T-helper 1 cell treated with Interleukin-12 subunit alpha and Interleukin-12 subunit beta and Interleukin-4 antibody, amounts not matched to agents 30 ng/mL and 1 ng/mL, for 36 hours (primary cell): ENCODE measurements around the gene DENND6B. TPM values are rescaled to one million over a fixed set of nuclear protein-coding genes. Genes with fewer than 3 reads are reported as not detected.

ENCODE experiments used
- intact Hi-C: fragments of 100-400 bp; cut with micrococcal nuclease; formaldehyde crosslinking; loops from one replicate; pipeline ENCODE4 v1.15.1; 2024
- total RNA-seq: library from RNA; stranded (reverse); gene quantifications from 2 replicates; pipeline ENCODE4 v1.2.3, GENCODE V29; 2022

DENND6B gene
- total RNA-seq, 1 donor from 2014 or later = 2.9 TPM

DNA sequence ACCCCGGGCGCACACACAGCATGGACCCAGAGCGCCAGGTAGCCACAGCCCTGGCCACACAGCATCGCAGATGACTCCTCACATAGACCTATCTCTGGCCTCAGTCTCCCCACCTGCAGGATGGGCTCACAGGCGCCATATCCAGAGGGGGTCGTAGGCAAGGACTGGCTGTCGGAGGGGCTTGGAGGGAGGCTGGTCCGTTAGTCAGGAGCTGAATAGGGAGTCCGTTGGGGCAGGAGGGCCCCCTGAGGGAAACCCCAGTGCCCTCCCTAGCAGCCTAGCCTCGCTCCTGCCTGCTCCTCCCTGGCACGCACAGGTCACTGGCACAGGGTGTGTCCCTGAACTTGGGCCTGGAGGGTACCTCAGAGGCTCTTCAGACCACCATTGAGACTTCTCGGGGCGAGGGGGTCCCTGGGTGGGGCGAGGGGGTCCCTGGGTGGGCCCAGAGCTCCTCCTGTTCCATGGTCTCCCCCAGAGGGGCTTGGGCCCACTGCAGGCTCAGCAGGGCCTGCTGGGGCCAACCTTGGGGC lies 21.4 kb downstream of the DENND6B start:
- intact Hi-C loops = loop anchor here (5.0 kb wide), 1 partner anchor 33 kb away; the partner anchor contains the start of gene MAPK11

DNA sequence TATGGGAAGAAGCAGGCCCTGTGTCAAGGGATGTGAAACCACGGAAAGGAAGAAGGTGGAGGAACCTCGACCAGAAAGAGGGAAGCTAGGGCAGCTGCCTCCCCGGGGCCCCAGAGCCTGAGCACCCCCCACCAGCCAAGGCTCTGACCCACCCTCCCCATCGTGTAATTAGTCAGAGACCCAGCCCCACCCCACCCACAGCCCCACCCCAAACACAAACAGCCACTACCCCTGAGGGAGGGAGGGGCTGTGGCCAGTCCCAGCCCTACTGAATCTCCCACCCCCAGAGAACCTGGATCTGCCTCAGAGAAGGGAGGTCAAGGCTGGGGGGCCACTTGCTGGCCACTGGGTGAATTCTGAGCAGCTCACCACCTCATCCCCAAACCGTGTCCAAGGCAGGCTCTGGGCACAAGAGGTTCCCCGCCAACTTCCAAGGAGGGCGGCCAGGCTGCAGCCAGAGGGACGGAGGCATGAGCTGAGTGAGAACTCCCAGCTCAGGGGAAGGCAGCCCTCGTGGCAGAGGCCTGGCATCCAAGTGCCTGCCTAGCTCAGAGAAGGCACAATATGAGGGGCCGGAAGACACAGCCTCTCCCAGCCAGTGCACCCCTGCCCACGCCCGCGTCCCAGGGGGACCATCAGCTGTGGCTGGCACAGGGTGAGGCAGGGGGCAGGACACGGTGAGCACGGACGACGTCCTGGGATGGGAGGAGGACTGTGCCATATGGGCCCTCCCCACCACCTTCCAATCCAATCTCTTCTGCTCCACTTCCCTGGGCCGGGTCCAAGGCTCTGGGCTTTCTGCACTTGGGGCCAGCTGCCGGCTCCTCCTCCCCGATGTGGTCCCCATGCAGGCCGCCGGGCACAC lies 22.1 kb downstream of the DENND6B start:
- intact Hi-C loops = loop anchor here (5.0 kb wide), 1 partner anchor 32 kb away; the partner anchor contains the start of gene MAPK11

DNA sequence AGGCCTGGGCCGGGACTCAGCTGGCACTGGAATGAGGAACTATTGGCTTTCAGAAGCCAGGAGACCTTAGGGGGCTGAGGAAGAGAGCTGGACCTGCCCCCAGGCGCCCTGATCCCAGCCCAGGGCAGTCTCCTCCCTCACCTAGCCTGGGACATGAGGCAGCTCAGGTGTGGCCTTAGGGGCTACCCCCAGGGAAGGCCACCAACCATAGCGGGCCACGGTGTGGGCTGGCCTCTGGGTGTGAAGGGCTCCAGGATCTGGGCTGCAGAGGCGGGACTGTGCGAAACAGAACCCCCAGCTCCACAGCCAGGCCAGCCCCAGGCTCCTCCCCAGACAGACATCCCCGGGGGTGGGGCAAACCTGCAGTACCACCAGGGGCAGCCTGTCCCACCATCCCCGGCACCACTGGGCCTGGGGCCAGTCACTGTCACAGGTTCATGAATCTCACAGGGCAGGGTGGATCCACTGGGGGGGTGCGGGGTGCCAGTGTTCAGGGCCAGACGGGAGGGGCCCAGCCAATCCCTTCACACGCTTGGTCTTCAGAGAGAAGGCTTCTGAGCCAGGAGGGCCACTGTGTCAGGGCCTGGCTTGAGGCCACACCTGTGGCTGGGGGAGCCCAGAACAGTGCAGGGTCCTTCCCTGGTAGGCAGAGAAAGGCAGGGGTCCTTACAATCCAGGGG lies 22.8 kb downstream of the DENND6B start:
- intact Hi-C loops = no loop called here

DNA sequence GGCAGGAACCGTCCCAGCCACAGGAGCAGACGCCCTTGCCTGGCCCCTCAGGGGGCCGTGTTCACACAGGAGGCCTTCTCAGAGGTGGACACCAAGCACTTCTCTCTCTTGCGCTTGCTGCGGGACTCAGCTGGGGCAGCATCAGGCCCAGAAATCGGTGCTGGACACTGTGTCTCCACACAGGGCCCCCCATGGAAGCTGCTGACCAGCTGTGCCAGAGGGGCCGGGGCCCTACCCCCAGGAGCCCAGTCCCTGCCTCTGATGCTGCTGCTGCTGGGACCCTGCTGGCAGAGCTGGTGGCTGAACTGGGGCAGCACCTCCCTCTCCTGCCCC lies 23.3 kb downstream of the DENND6B start:
- intact Hi-C loops = no loop called here

DNA sequence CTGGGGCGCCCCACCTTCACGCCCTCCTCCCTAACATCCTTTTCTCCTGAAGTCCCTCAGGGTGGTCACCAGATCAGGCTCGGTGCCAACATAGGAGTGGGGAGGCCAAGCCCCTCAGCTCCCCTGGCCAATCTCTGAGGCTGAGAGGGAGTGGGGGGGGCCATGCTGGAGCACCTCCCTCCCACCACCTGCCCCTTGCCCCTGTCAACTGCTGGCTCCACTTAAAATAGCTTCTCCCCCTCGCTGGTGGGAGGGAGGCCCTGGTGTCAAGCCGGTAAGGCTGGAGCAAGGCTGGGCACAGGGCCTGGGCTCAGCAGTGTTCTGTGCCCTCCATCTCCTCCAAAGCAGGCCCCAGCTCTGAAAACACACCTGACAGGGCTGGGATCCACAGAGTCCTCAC lies 24.2 kb downstream of the DENND6B start:
- intact Hi-C loops = no loop called here

DNA sequence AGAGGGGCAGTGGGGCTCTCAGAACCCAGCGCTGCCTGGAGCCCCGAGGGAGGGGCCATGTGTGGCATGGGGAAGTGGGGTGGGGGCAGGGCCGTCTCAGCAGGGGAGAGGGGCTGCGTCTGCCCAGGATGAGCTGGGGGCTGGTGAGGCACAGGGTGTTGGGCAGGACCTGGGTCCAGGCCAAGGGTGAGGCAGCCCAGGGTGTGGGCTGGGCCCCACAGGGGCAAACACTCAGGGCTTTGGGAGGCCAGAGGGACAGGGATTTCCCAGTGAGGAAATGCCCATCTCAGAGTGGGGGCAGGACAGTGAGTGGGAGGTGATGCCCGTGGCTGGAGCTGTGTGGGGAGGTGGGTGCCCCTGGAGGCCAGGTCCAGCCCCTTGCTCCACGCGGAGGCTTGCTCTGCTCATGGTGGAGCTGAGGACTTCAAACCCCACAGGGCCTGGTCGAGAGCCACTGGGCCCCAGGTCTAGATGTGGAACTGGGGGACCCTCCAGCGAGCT lies 24.7 kb downstream of the DENND6B start:
- intact Hi-C loops = no loop called here

DNA sequence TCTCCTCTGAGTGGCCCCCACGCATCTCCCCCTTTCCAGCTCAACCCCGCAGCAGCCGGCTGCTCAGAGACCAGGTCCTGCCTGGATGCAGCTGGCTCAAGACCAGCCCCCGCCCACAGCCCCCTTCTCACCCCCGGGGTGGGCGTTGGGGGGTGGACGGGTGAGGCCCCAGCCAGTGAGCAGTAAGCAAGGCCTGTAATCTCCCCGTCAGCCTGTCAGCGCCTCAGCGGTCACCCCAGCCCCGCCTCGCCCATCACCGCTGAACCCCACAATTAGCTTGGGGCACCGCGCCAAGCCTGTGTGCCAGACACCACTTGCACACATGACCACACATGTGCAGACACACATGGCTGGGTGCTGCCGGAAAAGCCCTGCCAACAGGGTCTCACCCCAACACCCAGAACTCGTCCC lies 25.2 kb downstream of the DENND6B start:
- intact Hi-C loops = no loop called here

DNA sequence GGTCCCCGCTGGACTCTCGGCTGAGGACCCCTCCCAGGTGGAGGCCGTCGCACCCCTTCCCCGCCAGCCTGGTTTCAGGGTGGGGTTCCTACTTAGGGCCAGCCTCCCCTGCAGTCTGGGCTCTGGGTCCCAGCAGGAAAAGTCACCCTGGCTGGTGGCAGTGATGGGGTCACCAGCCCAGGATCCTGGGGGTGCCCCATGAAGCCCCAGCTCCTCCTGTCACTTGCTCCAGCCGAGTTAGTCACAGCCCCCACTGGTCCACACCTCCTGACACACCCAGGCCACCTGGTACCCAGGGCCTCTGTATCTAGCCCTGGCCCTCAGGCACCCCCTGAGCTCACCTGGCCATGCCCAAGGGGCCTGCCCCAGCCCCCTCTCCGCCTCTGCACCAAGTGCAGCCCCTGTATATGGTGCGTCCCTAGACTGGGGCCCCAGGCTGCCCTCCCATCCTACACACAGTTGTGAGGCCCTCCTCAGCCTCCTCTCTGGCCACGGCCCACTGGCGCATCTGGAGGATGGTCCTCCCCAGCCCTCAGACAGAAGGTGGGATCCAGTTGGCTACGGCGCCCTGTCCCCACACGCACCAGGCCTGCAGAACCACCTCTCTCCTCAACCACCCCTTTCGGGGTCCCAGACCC lies 26.1 kb downstream of the DENND6B start:
- intact Hi-C loops = no loop called here

DNA sequence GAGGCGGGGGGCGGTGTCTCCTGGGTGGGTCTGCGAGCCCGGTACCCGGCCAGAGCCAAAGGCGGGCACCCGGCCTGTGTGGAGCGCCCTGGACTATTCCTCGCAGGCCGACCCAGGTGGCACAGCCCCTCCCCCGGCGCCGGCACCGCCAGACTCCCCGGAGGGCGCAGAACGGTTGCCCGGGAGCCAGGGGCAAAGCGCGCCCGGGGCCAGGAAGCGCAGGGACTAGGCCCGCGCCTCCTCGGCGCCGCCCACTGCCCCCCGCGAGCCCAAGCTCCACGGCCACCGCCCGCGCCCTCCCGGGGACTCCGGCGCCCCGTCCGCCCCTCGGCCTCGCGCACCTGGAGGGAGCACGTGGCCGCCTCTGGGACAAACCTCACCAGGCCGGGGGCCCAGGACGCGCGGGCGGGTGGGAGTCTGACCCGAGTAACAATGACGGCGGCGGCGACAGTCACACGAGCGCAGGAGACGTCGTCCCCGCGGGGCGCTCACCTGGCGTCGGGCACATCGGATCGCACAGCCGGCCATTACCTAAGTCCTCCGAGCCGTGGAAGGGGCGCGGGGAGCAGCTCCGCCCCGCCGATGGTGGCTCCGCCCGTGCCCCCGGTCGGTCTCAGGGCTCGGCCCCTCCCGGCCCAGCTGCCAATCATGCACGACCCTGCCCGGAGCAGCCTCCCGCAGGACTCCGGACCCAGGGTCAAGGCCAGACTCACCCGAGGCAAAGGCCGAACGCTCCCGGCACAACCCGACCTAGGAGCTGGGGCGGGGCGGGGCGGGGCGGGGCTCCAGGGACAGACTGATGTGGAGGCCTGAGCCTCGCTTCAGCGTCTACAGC lies 26.8 kb downstream of the DENND6B start:
- intact Hi-C loops = no loop called here

DNA sequence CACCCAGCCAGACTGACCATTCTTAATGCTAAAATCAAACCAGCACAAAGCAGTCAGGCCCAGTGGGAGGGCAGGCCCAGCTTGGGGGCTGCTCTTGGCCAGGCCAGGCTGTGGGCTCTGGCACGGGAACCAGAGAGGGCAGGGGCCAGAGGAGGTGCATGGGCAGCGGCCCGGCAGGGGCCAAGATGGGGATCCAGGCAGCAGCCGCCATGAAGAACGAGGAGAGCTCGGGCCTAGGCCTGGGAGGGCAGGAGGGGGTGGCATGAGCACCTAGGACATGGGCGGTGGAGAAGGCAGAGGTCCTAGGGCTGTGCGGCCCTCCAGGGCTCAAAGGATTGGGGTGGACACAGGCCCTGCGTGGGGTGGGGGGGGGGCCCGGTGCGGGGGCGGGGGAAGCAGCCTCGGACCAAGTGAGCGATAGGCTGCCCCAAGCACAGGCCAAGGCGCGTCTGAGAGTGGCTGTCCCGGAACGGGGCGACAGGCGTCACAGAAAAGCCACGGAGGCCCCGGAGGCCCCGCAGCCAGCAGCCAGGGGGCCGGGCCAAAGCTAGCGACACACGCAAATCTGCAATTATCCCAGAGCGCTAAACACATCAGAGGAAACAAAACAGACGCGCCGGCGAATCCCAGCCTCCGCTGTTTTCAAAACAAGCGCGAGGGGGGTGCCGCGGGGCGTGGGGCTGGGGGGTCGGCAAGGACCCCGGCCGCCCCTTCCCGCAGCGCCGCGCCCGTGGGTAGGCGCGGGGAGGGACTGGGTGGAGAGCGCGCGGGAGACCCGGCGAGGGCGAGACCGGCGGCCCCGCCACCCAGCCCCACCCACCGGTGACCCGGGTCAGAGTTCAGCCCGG lies 27.7 kb downstream of the DENND6B start:
- intact Hi-C loops = no loop called here

DNA sequence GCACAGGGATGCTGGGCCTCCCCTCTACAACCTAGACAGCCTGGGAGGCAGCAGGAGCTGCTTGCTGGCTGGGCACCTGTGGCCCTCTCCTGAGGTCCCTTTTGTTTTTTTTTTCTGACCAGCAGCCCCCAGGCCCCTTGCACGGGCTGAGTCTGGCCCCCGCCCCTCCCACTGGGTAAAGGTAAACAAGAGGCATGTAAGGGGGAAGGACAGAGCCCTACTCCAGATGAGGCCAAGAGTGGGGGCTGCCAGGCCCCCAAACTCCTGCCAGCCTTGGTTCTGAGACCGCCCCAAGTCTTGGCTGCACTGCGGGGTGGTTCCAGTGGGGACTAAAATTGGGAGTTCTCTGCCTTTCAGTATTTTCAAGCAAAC lies 28.6 kb downstream of the DENND6B start:
- intact Hi-C loops = no loop called here

DNA sequence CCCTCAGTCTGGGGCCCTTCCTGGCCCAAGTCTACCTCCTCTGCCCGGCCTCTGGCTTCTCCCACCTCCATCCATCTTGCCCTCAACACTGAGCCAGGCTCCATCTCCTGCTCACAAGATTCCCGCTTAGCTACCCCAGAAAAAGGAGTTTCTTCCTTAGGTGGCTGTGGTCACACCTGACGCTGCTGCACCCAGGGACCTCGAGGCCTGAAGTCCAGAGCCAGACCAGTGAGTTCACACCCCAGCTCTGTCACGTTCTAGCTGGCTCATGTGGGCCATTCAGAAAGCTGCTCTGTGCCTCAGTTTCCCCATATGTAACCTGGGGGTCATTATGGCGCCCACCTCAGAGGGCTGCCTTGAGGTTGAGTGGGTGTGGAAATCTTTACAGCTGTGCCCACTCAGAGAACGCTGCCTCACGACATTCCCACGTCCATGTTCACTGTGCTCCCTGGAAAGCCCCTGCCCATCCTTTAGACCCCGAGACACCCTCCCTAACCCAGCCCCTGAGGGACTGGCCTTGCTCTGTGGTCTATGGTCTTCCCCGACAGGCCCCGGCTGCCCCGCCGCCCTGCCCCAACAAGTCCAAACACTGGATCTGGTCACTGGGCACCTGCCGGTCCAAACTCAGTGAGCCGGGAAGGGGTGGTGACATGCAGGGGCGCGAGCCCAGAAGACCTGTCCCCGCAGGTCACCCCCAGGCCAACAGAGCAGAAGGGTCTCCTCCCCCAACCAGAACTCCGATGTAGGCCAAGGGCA lies 29.1 kb downstream of the DENND6B start:
- intact Hi-C loops = no loop called here

DNA sequence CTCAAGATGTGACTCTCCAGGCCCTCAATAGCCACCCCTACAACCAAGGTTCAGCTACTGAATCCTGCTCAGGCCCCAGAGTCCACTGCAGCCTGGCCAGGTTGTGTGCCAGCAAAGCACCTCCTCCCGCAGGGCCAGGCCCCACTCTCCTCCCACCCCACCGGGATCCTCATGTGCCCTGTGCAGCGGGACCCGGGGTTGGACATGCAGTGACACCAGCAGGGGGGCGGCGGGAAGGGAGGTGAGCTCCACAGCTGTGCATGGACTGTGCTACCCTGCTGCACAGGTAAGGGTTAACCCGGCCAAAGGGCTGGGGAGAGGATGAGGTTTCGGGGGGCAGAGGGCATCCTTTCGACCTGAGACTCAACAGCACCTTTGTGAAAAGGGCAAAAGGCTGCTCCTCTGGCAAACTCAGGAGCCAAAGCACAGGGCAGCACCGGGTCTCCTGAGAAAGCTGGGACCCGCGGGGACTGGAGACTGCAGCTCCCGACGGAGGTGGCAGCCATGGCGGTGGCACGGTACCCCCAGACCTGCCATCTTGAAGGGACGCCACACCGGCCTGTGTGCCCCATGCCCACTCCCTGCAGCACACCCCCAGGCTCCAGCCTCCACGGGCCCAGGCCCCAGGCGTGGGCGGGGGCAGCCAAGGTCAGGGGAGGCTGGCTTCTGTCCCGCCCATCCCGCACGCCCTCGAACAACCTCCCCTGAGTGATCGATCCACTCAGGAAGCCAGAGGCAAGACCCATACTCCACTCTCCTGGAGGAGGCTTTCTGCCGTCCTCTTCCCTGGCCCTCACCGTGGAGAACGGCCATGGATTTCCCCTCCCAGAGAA lies 29.9 kb downstream of the DENND6B start:
- intact Hi-C loops = no loop called here

DNA sequence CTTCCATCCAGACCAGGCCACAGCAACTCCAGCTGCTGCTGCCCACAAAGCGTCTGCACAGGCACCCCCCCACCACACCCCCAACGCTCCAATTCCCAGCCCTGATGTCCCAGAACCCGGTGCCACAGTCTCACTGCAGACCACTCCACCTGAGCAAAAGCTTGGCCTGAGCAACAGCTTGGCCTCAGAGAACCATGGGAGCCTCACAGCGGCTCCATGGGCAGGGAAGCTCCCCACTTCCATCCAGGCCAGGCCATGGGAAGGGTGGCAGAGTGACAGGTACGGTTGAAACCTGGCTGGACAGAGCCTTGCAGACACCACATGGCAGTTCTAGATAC lies 32.5 kb downstream of the DENND6B start:
- intact Hi-C loops = no loop called here

DNA sequence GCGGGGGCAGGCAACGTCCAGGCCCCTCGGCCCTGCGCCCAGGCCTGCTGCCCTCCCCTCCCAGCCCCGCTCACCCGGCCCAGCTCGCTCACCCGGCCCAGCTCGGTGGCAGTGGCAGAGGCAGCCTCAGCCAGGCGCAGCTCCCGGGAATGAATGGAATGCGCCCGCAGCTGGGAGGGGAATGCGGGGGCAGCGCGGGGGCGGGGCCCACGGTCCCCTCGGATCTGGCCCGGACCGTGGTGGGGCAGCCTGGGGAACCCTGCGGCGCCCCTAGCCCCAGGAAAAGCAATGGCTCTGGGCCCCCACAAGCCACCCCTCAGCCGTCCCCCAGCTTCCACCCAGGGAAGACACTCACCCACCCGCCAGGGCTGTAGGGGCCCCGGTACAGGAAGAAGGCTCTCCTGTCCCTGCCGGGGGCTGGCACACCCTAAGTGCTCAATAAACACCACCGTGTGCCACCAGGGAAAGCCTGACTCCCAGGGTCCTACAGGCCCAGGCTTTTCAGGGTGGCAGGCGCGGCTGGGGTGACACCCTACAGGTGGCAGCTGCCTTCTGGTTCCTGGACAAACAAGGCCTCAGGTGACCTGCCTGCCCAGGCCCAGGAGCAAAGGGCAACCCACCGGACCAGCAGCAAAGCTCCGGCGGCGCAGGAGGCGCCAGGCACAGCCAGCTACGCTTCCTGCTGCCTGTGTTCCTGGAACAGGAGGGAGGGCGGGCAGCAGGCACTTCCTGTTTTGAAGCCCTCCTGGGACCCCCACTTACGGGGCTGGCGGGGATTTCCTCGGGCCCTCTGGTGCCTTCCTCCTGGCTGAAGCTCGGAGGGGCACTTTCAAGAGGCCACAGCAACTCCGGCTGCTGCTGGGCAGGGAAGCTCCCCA lies 33.1 kb downstream of the DENND6B start:
- intact Hi-C loops = no loop called here

DNA sequence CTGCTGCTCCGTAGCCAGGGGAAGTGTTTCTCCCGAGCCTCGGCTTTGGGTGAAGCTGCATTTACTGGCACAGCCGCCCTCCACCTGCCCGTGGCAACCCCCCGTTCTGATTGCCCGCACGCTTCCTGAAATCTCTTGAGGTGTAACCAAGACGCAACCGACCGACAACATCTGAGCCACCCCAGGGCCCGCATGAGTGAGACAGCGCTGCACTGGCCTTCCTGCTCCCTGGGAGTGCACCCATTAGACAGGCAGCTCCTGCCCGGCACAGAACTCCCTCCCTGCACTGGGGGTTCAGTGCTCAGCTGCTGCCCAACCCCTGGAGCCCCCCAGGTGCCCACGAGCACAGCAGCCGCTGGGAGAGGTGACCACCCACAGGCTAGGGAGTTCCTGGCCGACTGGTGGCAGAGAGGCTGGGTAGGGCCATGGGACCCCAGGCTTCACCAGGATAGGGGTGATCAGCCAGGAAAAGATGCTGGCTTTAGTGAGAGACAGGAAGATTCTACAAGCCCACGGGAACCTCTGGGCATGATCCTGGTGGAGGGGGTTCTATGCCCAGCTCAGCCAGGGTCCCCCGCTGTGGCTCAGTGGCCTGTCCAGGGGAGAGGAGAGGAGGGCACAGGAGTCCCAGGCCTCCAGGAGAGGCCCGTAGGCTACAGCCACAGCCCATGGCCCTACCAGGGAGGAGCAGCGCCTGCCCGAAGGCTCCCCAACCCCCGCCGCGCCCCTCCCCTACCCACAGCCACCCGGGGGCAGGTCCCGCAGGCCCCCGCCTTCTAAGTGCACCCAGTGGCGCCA lies 34.0 kb downstream of the DENND6B start:
- intact Hi-C loops = no loop called here
